ENCODE results near the gene RAB27A. TPM values are rescaled to one million over a fixed set of nuclear protein-coding genes. Genes with fewer than 3 reads are reported as not detected.

The RAB27A gene
- total and polyA plus RNA-seq, 2 of the 13 experiments (the other 11 are each of a cell fraction or from before 2014, with no cell fraction given) = 3.4 to 8.1 TPM

GRCh38 chr15:55277715-55278114, 11.9 kb downstream of the RAB27A start (continued):
- TF ChIP-seq SRSF4 (IDR thresholded peaks at IDR 0.05; ENCODE audit: low read depth, low read length, poor library complexity, severe bottlenecking) (no peak), NR0B2 (CRISPR knock-in tag; IDR thresholded peaks at IDR 0.05) (no peak), ZFX (CRISPR knock-in tag; IDR thresholded peaks at IDR 0.05; ENCODE audit: low read depth) (no peak), ZFP36L2 (CRISPR knock-in tag; IDR thresholded peaks at IDR 0.05) (no peak), ZNF331 (CRISPR knock-in tag; IDR thresholded peaks at IDR 0.05) (no peak), MTF1 (CRISPR knock-in tag; IDR thresholded peaks at IDR 0.05) (no peak), ZNF83 (CRISPR knock-in tag; IDR thresholded peaks at IDR 0.05; ENCODE audit: borderline replicate concordance) (no peak)

- no TSS peak for BruUV-seq (replicated peaks)
- no peak for FAIRE-seq
- POLR2A ChIA-PET = no interaction called here
- Histone ChIP-seq H3K9me3 (ENCODE audit: low read length) (no peaks in the 10 kb centered on the region), H3K79me2 (ENCODE audit: insufficient read depth, low read length) (no peaks in the 10 kb centered on the region), H3K4me3 (replicated peaks in 1 of 3; ENCODE audit: insufficient read depth in 1 of 3, low read depth in 2 of 3, low read length in 3 of 3) (no peak overlapping the region), H3K9ac (ENCODE audit: insufficient read depth, low read depth, low read length) (no peak overlapping the region), H3K4me2 (ENCODE audit: low read depth, low read length) (no peak overlapping the region), H3K36me3 (replicated peaks in 1 of 2; ENCODE audit: control insufficient read depth in 1 of 2, insufficient read depth in 2 of 2, low read length in 2 of 2) (no peaks in the 10 kb centered on the region), H3K27ac (ENCODE audit: extremely low read length, insufficient read depth, low read length) (no peak overlapping the region), H2AFZ (ENCODE audit: low read length) (no peak overlapping the region), H4K20me1 (ENCODE audit: insufficient read depth, low read length) (no peaks in the 10 kb centered on the region), H3K27me3 (ENCODE audit: control insufficient read depth in 1 of 2, insufficient read depth in 2 of 2, low read length in 2 of 2) (no peaks in the 10 kb centered on the region; a peak in 1 of 5 replicates), H3K4me1 (ENCODE audit: insufficient read depth, low read length) (peaks cover 12% of the 10 kb centered on the region)
- in situ Hi-C loops (cut with HindIII; ENCODE audit: extremely low pct_ligation_motif_present, low pct_unique_long_range_greater_than_20kb) (no loop called here), intact Hi-C loops (cut with micrococcal nuclease; ENCODE audit: unreplicated experiment) (no loop called here)
- CTCF ChIA-PET (ENCODE audit: low intra/inter-chr PET ratio, low total read pairs) = no interaction called here
- no peak for ATAC-seq
- WGBS (ENCODE audit: low lambda C conversion rate) = 98% methylated on average over 7 of the region's 7 CpGs
- TF ChIP-seq ISL2 (CRISPR knock-in tag; IDR thresholded peaks at IDR 0.05) (no peak), ARID2 (CRISPR knock-in tag; IDR thresholded peaks at IDR 0.05; ENCODE audit: borderline replicate concordance) (no peak), CC2D1A (CRISPR knock-in tag; IDR thresholded peaks at IDR 0.05) (no peak), KDM6A (CRISPR knock-in tag; IDR thresholded peaks at IDR 0.05; ENCODE audit: low read depth) (no peak), SMC3 (IDR thresholded peaks at IDR 0.05; ENCODE audit: low read length) (no peak), THRA (CRISPR knock-in tag; IDR thresholded peaks at IDR 0.05; ENCODE audit: borderline replicate concordance) (no peak), SNRNP70 (IDR thresholded peaks at IDR 0.05; ENCODE audit: low read depth, low read length) (no peak), ARNT (IDR thresholded peaks at IDR 0.05) (no peak), THAP8 (CRISPR knock-in tag; IDR thresholded peaks at IDR 0.05; ENCODE audit: borderline replicate concordance) (no peak), NR0B2 (CRISPR knock-in tag; IDR thresholded peaks at IDR 0.05) (no peak)
- DNase-seq (ENCODE audit: low spot score) = no peak
Measured at GRCh38 chr15:55277116-55277564, 12.5 kb downstream of the RAB27A start.
